SH-SY5Y (cell line): ENCODE data around the gene ARGFX.

Source experiments
- GATA2 ChIP-seq: IDR thresholded peaks from 2 replicates; pipeline ENCODE4 v1.6.1; 2011; ENCODE audit warnings: mild to moderate bottlenecking, low read depth, low read length
- GATA3 ChIP-seq: IDR thresholded peaks from 2 replicates; pipeline ENCODE4 v1.6.1; 2011; ENCODE audit warnings: low read depth, mild to moderate bottlenecking, low read length, moderate library complexity

The ARGFX gene

DNA sequence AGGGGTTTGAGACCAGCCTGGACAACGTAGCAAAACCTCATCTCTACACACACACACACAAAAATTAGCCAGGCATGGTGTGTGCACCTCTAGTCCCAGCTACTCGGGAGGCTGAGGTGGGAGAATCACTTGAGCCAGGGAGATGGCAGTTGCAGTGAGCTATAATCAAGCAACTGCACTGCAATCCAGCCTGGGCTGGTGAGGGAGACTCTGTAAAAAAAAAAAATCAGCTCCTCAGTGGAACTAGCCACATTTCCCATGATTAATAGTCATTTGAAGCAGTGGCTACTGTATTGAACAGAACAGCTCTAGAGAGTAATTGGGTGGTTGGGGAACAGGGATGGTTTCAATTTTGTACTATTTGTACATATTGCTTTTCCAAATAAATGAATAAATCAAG lies 13.9 kb downstream of the ARGFX start:
- TF ChIP-seq GATA2 (no peak), GATA3 (no peak)

DNA sequence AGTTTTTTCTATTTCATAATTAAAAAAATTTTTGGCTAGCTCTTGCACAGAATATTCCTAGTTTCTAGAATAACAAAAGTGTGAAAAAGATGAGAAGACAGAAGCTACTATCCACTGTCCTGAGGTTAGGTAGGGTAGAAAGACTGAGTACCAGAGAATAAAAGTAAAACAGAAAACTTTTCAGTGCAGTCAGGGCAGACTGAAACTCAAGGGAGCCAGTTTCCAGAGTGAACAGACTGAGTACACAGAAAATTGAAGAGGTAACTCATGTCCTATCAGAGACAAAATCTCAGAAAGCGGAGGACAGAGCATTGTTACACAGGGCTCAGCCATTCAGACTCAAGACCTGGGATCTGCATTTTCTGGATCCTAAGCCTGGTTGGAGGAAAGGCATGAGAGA lies 16.7 kb downstream of the ARGFX start:
- TF ChIP-seq GATA3, result no peak
- TF ChIP-seq GATA2, result no peak

DNA sequence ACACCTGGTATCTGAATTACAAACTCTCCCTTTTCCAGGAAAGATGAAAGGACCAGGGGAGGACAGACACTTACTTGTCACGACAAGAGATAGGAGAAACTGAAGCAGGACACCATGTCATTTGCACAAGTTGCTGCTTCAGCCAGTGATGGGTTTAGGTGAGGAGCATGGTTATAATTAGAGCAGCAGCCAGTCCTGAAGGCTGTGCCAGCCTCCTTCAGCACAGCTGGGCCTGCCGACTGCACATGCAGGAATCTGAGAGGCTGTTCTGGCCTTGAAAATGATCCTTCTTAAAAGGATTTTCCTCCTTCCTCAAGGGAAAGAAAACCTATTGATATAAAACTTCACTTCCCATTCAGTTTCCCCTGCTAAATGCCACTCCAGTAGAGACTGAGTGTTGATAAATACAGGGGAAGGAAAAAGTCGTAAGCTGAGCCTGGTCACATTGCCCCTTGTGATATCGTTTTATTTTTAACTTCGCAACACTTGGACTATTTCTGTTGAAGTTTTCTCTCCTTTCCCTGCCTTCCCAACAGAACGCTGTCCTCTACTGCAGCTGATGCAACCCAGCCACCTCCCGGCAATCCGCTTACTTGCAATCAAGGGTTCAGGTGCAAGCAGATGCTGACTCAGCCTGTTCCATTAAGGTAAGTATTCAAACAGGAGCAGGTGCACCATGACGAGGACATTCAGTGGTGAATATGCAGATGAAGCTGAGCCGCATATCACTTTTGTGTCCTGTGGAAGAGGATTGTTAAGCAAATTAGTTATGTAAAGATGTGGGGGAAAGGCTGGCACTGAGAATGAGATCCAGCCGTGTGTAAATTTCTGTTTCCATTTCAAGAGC lies 25.3 kb downstream of the ARGFX start, which contains the start of gene FBXO40:
TSS of gene FBXO40 (plus strand) at position 524 of the 847 bp plus-strand sequence. CDS start 27,197 bp downstream, outside the sequence.
- TF ChIP-seq GATA2, result no peak
- no peak for TF ChIP-seq GATA3

DNA sequence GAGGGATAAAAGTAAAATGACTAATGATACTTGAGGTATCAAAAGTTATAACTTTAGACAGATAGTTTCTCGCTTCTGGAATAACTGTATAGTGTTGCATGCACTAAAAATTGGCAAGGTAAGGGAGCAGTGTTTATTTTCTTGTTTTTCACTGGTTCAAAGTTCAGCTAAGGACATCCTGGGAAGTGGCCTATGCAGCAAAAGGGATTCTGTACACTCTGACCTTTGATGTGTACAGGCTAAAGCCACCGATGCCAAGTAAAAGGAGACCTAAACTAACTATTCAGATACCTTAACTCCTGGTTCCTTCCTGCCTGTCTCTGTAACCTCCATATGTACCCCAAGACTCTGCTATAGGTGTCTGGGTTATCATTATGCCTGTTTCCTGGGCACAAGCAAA lies 27.1 kb downstream of the ARGFX start:
- TF ChIP-seq GATA2 (no peak), GATA3 (no peak)

DNA sequence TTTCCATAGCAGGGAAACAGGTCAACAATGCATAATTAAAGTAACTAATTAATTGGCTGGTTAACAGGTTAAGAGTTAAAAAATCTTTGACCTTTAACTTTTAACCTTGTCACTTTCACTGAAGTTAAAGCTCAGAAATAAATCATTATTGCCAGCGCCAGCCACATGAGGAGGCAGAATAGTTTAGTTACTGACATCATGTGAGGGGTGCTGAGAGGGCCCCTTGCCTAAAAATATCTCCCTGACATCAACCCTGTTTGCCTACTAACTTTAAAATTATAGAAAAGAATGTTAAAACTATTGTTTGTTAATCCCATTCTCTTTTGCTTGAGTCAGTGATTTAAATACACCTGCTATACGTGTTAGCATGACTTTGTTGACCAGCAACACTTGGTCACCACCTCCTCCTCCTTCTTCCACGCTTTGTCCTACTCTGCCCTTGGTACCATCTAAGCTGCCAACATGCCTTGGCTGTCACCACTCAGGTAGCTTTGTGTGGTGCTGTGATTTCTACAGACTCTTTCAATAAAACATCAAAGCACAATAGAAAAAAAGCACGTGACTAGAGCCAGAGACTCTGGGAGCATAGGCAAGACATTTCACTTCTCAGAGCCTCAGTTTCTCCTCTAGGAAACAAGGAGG lies 28.1 kb downstream of the ARGFX start:
- TF ChIP-seq GATA3 (no peak), GATA2 (no peak)

DNA sequence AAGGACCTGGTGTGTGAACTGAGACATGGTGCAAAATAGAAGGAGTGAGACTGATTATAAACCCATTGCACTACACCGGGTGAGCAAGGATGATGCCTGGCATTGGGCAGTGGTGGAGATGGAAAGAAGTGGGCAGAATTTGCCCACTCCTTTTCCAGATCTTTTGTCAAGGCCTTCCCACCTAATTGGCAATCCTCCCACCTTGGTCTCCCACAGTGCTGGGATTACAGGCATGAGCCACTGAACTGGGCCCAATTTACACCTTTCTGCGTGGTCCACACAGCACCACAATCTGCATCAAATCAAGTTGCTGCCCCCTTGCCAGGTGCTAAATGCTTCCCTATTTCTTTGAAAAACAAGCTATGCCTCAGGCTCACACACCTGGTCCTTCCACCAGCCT lies 30.8 kb downstream of the ARGFX start:
- TF ChIP-seq GATA3, result no peak
- no peak for TF ChIP-seq GATA2

DNA sequence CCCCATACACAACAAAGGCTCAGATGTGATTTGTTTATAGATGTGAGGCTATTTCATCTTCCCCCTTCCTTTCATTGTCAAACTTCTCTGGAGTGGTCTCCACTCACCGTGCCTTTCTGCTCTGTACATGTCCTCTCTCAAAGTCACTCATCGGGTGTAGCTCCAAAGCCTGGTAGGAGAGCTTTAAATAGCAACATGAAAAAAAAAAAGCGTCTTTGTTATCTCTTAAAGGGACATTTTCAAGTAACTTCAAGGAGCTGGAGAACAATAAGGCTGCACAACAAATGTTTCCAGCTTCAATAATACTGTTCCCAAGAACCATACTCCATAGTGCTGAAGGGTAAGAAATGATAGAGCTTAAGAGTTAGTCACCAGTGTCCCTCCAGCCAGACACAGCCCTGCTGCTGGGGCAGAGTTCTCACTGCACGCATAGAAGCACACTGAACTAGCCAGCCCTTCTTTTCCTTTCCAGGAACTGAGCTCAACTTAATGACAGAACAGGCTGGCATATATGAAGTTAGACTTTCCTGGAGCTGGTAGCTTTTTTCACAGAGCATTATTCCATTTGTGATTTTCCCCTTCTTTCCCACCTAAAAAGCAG lies 33.6 kb downstream of the ARGFX start:
- TF ChIP-seq GATA3, result no peak
- no peak for TF ChIP-seq GATA2

DNA sequence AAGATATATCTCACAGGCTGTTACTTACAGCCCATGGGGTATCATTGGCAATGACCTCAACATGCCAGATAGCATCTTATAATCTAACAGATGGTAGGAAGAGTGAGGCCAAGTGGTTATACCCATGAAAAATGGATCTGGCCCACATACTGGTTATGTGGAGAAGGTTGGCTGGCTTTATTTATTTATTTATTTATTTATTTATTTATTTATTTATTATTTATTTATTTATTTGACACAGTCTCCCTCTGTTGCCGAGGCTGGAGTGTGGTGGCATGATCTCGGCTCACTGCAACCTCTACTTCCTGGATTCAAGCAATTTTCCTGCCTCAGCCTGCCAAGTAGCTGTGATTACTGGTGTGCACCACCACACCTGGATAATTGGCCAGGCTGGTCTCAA lies 37.0 kb downstream of the ARGFX start:
- TF ChIP-seq GATA3 (no peak), GATA2 (no peak)

DNA sequence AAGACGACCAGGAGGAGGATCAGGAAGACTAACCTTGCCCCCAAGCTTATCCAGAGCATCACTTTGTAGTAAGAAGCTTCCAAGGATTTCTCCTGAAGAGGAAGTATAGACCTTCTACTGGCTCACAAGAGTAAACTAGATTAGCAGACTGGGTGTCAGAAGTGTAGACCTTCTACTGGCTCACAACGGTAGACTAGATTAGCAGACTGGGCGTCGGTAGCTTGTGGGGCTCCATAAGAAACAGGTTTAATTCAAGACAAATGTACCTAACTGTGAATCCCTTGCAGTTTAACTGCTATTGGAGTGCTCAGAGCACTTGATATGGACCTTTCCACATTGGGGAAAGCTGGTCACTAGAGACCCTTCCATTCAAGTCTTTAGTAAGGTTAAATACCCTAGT lies 38.4 kb downstream of the ARGFX start:
- TF ChIP-seq GATA3 (no peak), GATA2 (no peak)
